Activated B cell treated with CpG ODN at 0.5 μM for 24 hours (primary cell): ENCODE measurements around the gene CEP70. TPM values are rescaled to one million over a fixed set of nuclear protein-coding genes. Genes with fewer than 3 reads are reported as not detected.
"Not testable (repeated sequence)": the region's sequence is repeated elsewhere in the genome, so short reads cannot be mapped to it uniquely, and the experiment has no call there.

Experiments used
- ATAC-seq: fragments of 200-7000 bp; cut with Tn5 transposase; one replicate; pipeline ENCODE4 v1.10.0; 2021; ENCODE audit warnings: low read depth, mild to moderate bottlenecking, moderate library complexity
- CTCF ChIA-PET: fragments of 350-600 bp; sonication (Branson Sonifier 250); formaldehyde crosslinking; loops from one replicate; lab custom pipeline; 2021; ENCODE audit warnings: antibody characterized with exemption; lab: Charles Lee
- POLR2A ChIA-PET: fragments of 350-600 bp; sonication (Branson Sonifier 250); formaldehyde crosslinking; loops from one replicate; lab custom pipeline; 2021; ENCODE audit warnings: antibody characterized with exemption; lab: Charles Lee
- DNase-seq: peaks from one replicate; pipeline ENCODE4 v3.0.0; 2022
- H3K27ac Mint-ChIP-seq: one replicate; pipeline ENCODE4 v1.8.0; 2020; ENCODE audit warnings: mixed read lengths
- H3K27me3 Mint-ChIP-seq: one replicate; pipeline ENCODE4 v1.8.0; 2021; ENCODE audit warnings: mixed read lengths
- H3K36me3 Mint-ChIP-seq: one replicate; pipeline ENCODE4 v1.8.0; 2021; ENCODE audit warnings: low read depth, mixed read lengths
- H3K4me1 Mint-ChIP-seq: one replicate; pipeline ENCODE4 v1.8.0; 2021; ENCODE audit warnings: mixed read lengths
- H3K4me3 Mint-ChIP-seq: one replicate; pipeline ENCODE4 v1.8.0; 2020; ENCODE audit warnings: mild to moderate bottlenecking, mixed read lengths
- H3K9me3 Mint-ChIP-seq: one replicate; pipeline ENCODE4 v1.8.0; 2020; ENCODE audit warnings: mixed read lengths
- CTCF ChIP-seq: fragments of 200-600 bp; IDR thresholded peaks from one replicate; pipeline ENCODE4 v1.8.0; 2022; ENCODE audit warnings: antibody characterized with exemption, mild to moderate bottlenecking
- intact Hi-C: fragments of 100-400 bp; cut with micrococcal nuclease; formaldehyde crosslinking; loops from one replicate; pipeline ENCODE4 v1.15.1; 2024
- total RNA-seq: library from RNA; stranded (reverse); gene quantifications from 2 replicates; pipeline ENCODE4 v1.2.3, GENCODE V29; 2022

The CEP70 gene
- total RNA-seq, 1 donor from 2014 or later: 11.0 TPM

GRCh38 chr3:138539352-138539751, 54.7 kb downstream of the CEP70 start:
- no peaks in the 10 kb centered on the region for H3K27me3 Mint-ChIP-seq
- no peak for DNase-seq
- no peak for ATAC-seq
- CTCF ChIA-PET: no interaction called here
- intact Hi-C loops: no loop called here
- H3K4me3 Mint-ChIP-seq: no peak overlapping the region
- H3K4me1 Mint-ChIP-seq: no peaks in the 10 kb centered on the region
- POLR2A ChIA-PET: no interaction called here
- no peak overlapping the region for H3K27ac Mint-ChIP-seq
- no peak for TF ChIP-seq CTCF
- H3K9me3 Mint-ChIP-seq: peaks cover 28% of the 10 kb centered on the region
- peaks cover 43% of the 10 kb centered on the region for H3K36me3 Mint-ChIP-seq

GRCh38 chr3:138521445-138521844, 72.6 kb downstream of the CEP70 start:
- H3K27me3 Mint-ChIP-seq, ATAC-seq, H3K9me3 Mint-ChIP-seq, CTCF ChIA-PET, DNase-seq, intact Hi-C loops, H3K27ac Mint-ChIP-seq, POLR2A ChIA-PET, H3K4me1 Mint-ChIP-seq, H3K4me3 Mint-ChIP-seq: not testable (repeated sequence)
- peaks cover 35% of the 10 kb centered on the region for H3K36me3 Mint-ChIP-seq

- ChIA-PET POLR2A (no interaction called here), CTCF (no interaction called here)
- Mint-ChIP-seq H3K9me3 (peaks cover 4% of the 10 kb centered on the region), H3K27ac (no peak overlapping the region), H3K4me1 (no peaks in the 10 kb centered on the region), H3K36me3 (peaks cover 13% of the 10 kb centered on the region), H3K27me3 (no peaks in the 10 kb centered on the region), H3K4me3 (no peak overlapping the region)
- ATAC-seq (no peak), DNase-seq (no peak)
- TF ChIP-seq CTCF: no peak
- intact Hi-C loops: no loop called here
Measured at GRCh38 chr3:138513090-138513843, 80.8 kb downstream of the CEP70 start.

- no peak overlapping the region for H3K27ac Mint-ChIP-seq
- no peaks in the 10 kb centered on the region for H3K9me3 Mint-ChIP-seq
- POLR2A ChIA-PET: no interaction called here
- no peak for TF ChIP-seq CTCF
- H3K4me3 Mint-ChIP-seq: no peak overlapping the region
- DNase-seq: no peak
- no peaks in the 10 kb centered on the region for H3K27me3 Mint-ChIP-seq
- CTCF ChIA-PET: no interaction called here
- intact Hi-C loops: no loop called here
- no peak for ATAC-seq
- H3K4me1 Mint-ChIP-seq: no peaks in the 10 kb centered on the region
- peaks cover 3% of the 10 kb centered on the region for H3K36me3 Mint-ChIP-seq
Measured at GRCh38 chr3:138511945-138512344, 82.1 kb downstream of the CEP70 start.

GRCh38 chr3:138509586-138509985, 84.5 kb downstream of the CEP70 start:
- no peak overlapping the region for H3K27ac Mint-ChIP-seq
- DNase-seq (no peak), ATAC-seq (no peak)
- no peak for TF ChIP-seq CTCF
- H3K4me1 Mint-ChIP-seq: no peaks in the 10 kb centered on the region
- intact Hi-C loops: no loop called here
- H3K4me3 Mint-ChIP-seq: no peak overlapping the region
- POLR2A ChIA-PET: no interaction called here
- H3K36me3 Mint-ChIP-seq: peaks cover 2% of the 10 kb centered on the region
- no peaks in the 10 kb centered on the region for H3K27me3 Mint-ChIP-seq
- no peaks in the 10 kb centered on the region for H3K9me3 Mint-ChIP-seq
- CTCF ChIA-PET: no interaction called here
